22Rv1 (cell line): ENCODE data around the gene SMIM28.

ENCODE experiments used
- ZFX ChIP-seq: fragments of 450-650 bp; IDR thresholded peaks from 2 replicates; pipeline ENCODE4 v1.6.1; 2017; ENCODE audit warnings: antibody characterized with exemption, borderline replicate concordance
- TF ChIP-seq, protein P1 (sequence below): fragments of 450-650 bp; IDR thresholded peaks from 2 replicates; pipeline ENCODE4 v1.5.1; 2017; ENCODE audit warnings: mild to moderate bottlenecking

DNA sequence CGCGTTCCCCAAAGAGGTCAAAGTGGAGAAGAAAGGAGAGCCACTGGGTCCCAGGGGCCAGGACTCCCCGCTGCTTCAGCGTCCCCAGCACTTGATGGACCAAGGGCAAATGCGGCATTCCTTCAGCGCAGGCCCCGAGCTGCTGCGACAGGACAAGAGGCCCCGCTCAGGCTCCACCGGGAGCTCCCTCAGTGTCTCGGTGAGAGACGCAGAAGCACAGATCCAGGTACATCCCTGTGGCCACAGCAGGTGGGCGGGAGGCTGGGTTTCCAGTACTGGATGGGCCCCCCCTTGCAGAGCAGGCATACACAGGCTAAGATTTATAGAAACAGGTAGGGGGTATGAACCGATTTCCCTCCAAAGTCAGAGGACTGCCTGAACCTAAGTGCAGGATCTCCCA, 42.7 kb upstream of the SMIM28 start:
- TF ChIP-seq ZFX, result no peak
- TF ChIP-seq, protein P1, sequence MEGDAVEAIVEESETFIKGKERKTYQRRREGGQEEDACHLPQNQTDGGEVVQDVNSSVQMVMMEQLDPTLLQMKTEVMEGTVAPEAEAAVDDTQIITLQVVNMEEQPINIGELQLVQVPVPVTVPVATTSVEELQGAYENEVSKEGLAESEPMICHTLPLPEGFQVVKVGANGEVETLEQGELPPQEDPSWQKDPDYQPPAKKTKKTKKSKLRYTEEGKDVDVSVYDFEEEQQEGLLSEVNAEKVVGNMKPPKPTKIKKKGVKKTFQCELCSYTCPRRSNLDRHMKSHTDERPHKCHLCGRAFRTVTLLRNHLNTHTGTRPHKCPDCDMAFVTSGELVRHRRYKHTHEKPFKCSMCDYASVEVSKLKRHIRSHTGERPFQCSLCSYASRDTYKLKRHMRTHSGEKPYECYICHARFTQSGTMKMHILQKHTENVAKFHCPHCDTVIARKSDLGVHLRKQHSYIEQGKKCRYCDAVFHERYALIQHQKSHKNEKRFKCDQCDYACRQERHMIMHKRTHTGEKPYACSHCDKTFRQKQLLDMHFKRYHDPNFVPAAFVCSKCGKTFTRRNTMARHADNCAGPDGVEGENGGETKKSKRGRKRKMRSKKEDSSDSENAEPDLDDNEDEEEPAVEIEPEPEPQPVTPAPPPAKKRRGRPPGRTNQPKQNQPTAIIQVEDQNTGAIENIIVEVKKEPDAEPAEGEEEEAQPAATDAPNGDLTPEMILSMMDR, result no peak
